ENCODE measurements around the gene DMBX1.

Gene DMBX1

GRCh38 chr1:46532498-46533178 lies 43.0 kb downstream of the DMBX1 start:
- H3K4me3 ChIP-seq (ENCODE audit: control insufficient read depth, low read depth, low read length): no peak overlapping the region
- peak; percentile 37 for DNase-seq (ENCODE audit: low read depth)
- peak; percentile 44 for TF ChIP-seq CTCF (conservative IDR thresholded peaks at IDR 0.05; ENCODE audit: control insufficient read depth, insufficient read depth, low read depth, low read length)

DNA sequence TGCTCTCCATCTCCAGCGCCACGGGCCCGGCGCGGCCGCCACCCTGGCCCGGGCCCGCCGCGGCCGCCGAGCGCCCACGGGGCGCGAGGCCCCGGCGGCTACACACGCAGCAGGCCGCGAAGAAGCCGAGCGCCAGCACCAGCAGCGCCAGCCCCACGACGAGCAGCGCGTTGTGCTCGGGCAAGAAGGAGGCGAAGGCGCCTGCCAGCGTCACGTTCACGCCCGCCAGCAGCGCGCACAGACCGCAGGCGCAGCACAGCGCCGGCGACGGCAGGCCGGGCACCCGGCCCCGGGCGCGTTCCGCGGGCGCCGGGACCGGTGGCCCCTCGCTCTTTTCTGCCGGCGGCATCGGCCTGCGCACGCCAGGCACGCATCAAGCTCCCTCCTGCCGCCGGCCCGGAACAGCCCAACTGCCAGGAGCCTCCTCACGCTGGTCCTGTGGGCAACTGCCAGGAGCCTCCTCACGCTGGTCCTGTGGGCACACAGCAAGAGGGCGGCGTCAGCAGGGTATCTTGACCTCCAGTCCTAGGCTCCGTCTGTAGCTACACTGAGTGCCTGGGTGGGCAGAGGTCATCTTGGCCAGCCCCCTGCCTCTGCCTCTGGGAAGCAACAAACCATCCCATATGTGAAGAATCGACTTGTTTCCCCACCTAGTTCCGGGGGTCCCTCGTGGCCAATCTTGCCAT lies 43.7 kb downstream of the DMBX1 start:
- no peak for TF ChIP-seq CTCF (conservative IDR thresholded peaks at IDR 0.05; ENCODE audit: control insufficient read depth, insufficient read depth, low read depth, low read length)
- no peak overlapping the region for H3K4me3 ChIP-seq (ENCODE audit: control insufficient read depth, low read depth, low read length)
- peak; percentile 18 for DNase-seq (ENCODE audit: low read depth)

- peak; percentile 17 for DNase-seq (ENCODE audit: low read depth)
- no peak overlapping the region for H3K4me3 ChIP-seq (ENCODE audit: control insufficient read depth, low read depth, low read length)
- TF ChIP-seq CTCF (conservative IDR thresholded peaks at IDR 0.05; ENCODE audit: control insufficient read depth, insufficient read depth, low read depth, low read length): peak; percentile 41
These were observed 45.4 kb downstream of the DMBX1 start for GRCh38 chr1:46535063-46535462.

GRCh38 chr1:46536527-46536926 lies 46.9 kb downstream of the DMBX1 start:
- no peak for TF ChIP-seq CTCF (conservative IDR thresholded peaks at IDR 0.05; ENCODE audit: control insufficient read depth, insufficient read depth, low read depth, low read length)
- DNase-seq (ENCODE audit: low read depth): no peak

GRCh38 chr1:46537651-46538050 lies 48.0 kb downstream of the DMBX1 start:
- no peak for DNase-seq (ENCODE audit: low read depth)
- no peak for TF ChIP-seq CTCF (conservative IDR thresholded peaks at IDR 0.05; ENCODE audit: control insufficient read depth, insufficient read depth, low read depth, low read length)
- H3K4me3 ChIP-seq (ENCODE audit: control insufficient read depth, low read depth, low read length): no peak overlapping the region

More at GRCh38 chr1:46536527-46536926, 46.9 kb downstream of the DMBX1 start:
- H3K4me3 ChIP-seq (ENCODE audit: control insufficient read depth, low read depth, low read length): no peak overlapping the region

DNA sequence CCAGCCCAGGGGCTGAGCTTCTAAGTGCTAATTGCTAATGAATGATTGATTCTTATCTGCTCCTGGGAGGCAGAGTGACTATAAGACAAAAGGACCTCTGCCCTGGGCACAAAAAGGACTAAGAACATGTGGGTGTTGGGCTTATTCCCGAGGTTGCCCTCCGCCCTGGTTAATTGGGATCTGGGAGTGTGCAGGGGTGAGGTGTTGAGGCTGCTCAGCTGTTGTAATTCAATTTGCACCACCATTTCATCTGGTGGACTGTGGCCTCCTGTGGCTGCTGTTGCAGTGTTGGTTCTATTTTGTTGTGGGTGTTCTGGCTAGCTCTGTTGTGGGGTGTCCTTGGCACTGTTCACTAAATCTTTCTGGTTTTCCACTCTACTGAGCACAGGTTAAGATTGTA lies 48.5 kb downstream of the DMBX1 start:
- no peak for TF ChIP-seq CTCF (conservative IDR thresholded peaks at IDR 0.05; ENCODE audit: control insufficient read depth, insufficient read depth, low read depth, low read length)

More for the DNA sequence above, 48.5 kb downstream of the DMBX1 start:
- no peak for DNase-seq (ENCODE audit: low read depth)
- no peak overlapping the region for H3K4me3 ChIP-seq (ENCODE audit: control insufficient read depth, low read depth, low read length)

Data from fibroblast of mammary gland (primary cell).